Thymus (tissue), 11 donors: Measurements from ENCODE around the gene RBM15B. TPM values are rescaled to one million over a fixed set of nuclear protein-coding genes. Genes with fewer than 3 reads are reported as not detected.

ENCODE experiments used
- DNase-seq, 9 donors: peaks; one replicate each; pipeline ENCODE4 v3.0.0-alpha.2; 2013; ENCODE audit warnings: low spot score in 9 of 9, low read depth in 6 of 9, missing footprints in 1 of 9
- H3K27ac ChIP-seq, 2 donors: one replicate each; pipeline ENCODE4 v1.5.1; 2013; ENCODE audit warnings: control low read depth in 1 of 2, low read depth in 1 of 2, low read length in 1 of 2, mild to moderate bottlenecking in 1 of 2, moderate library complexity in 1 of 2
- H3K27me3 ChIP-seq, 2 donors: one replicate each; pipeline ENCODE4 v1.5.1; 2013; ENCODE audit warnings: low read length in 1 of 2; ENCODE audit not compliant: control insufficient read depth in 2 of 2, insufficient read depth in 1 of 2
- H3K36me3 ChIP-seq, 2 donors: one replicate each; pipeline ENCODE4 v1.5.1; 2013; ENCODE audit warnings: low read length in 1 of 2, mild to moderate bottlenecking in 1 of 2, moderate library complexity in 1 of 2; ENCODE audit not compliant: control insufficient read depth in 2 of 2, insufficient read depth in 2 of 2
- H3K4me1 ChIP-seq, 2 donors: one replicate each; pipeline ENCODE4 v1.5.1; 2013; ENCODE audit warnings: low read length in 2 of 2; ENCODE audit not compliant: control insufficient read depth in 2 of 2, insufficient read depth in 2 of 2
- H3K4me3 ChIP-seq, 2 donors: one replicate each; pipeline ENCODE4 v1.5.1; 2013; ENCODE audit warnings: low read length in 2 of 2, control low read depth in 1 of 2, mild to moderate bottlenecking in 1 of 2
- H3K9me3 ChIP-seq, 2 donors: one replicate each; pipeline ENCODE4 v1.5.1; 2013; ENCODE audit warnings: low read length in 1 of 2, mild to moderate bottlenecking in 1 of 2; ENCODE audit not compliant: control insufficient read depth in 2 of 2, insufficient read depth in 1 of 2
- WGBS: extraction: QIAGEN DNeasy Blood & Tissue Kit; methylation state at CpG from one replicate; pipeline ENCODE4 v1.1.7; 2013; 5-methylcytosine and 5-hydroxymethylcytosine counted together
- polyA plus RNA-seq: library from polyadenylated mRNA; stranded (reverse); fragments of 200-250 nt; gene quantifications from one replicate; pipeline ENCODE4 v1.2.3, GENCODE V29; 2013
- total RNA-seq: library from RNA; stranded (reverse); fragments of 120-200 nt; gene quantifications from one replicate; pipeline ENCODE4 v1.2.4, GENCODE V29; 2013
- donor health status: healthy.

The RBM15B gene
- total and polyA plus RNA-seq, 2 donors: 13.0 to 17.7 TPM

- no peaks in the 10 kb centered on the region for H3K27me3 ChIP-seq
- no peak overlapping the region for H3K27ac ChIP-seq
- peaks cover 40 to 63% of the 10 kb centered on the region in 2 donors for H3K4me1 ChIP-seq
- 95% methylated on average over 6 of the region's 6 CpGs for WGBS
- DNase-seq: no peak
- H3K4me3 ChIP-seq: no peak overlapping the region
- peaks cover 33 to 45% of the 10 kb centered on the region in 2 donors for H3K36me3 ChIP-seq
- peaks cover 2 to 16% of the 10 kb centered on the region in 2 donors for H3K9me3 ChIP-seq
These were observed 2.6 kb upstream of the RBM15B start for GRCh38 chr3:51388286-51389029.

- Histone ChIP-seq H3K27me3 (no peaks in the 10 kb centered on the region), H3K27ac (peak overlapping the region in 1 of 2 donors; percentile 4), H3K4me1 (peaks cover 41 to 63% of the 10 kb centered on the region in 2 donors), H3K4me3 (no peak overlapping the region), H3K36me3 (peaks cover 44 to 56% of the 10 kb centered on the region in 2 donors), H3K9me3 (peaks cover 2 to 16% of the 10 kb centered on the region in 2 donors)
- WGBS: 87% methylated on average over 6 of the region's 6 CpGs
- peak in 2 of 9 donors; percentile 62 to 64 for DNase-seq
These were observed 1.5 kb upstream of the RBM15B start for GRCh38 chr3:51389423-51390183.

- peaks cover 2 to 16% of the 10 kb centered on the region in 2 donors for H3K9me3 ChIP-seq
- peak overlapping the region; percentile 49 to 98 for H3K27ac ChIP-seq
- H3K27me3 ChIP-seq: no peaks in the 10 kb centered on the region
- H3K4me1 ChIP-seq: peaks cover 41 to 63% of the 10 kb centered on the region in 2 donors
- WGBS: 46% methylated on average over 29 of the region's 29 CpGs
- H3K36me3 ChIP-seq: peaks cover 53 to 65% of the 10 kb centered on the region in 2 donors
- peak overlapping the region; percentile 39 to 96 for H3K4me3 ChIP-seq
- no peak for DNase-seq
These were observed 625 bp upstream of the RBM15B start for GRCh38 chr3:51390246-51391074.

GRCh38 chr3:51391566-51392354 is 675 bp downstream of the RBM15B start:
- 16% methylated on average over 115 of the region's 115 CpGs for WGBS
- peak overlapping the region; percentile 72 to 96 for H3K4me3 ChIP-seq
- H3K27ac ChIP-seq: peak overlapping the region; percentile 85 to 98
- H3K36me3 ChIP-seq: peaks cover 66 to 77% of the 10 kb centered on the region in 2 donors
- no peaks in the 10 kb centered on the region for H3K27me3 ChIP-seq
- H3K4me1 ChIP-seq: peaks cover 29 to 50% of the 10 kb centered on the region in 2 donors
- peaks cover 2 to 16% of the 10 kb centered on the region in 2 donors for H3K9me3 ChIP-seq
- DNase-seq: peak in 2 of 9 donors; percentile 48 to 68

- Histone ChIP-seq H3K27me3 (no peaks in the 10 kb centered on the region), H3K36me3 (peaks cover 67 to 81% of the 10 kb centered on the region in 2 donors), H3K4me1 (peaks cover 27 to 45% of the 10 kb centered on the region in 2 donors), H3K4me3 (peak overlapping the region; percentile 72 to 96), H3K9me3 (peaks cover 2 to 16% of the 10 kb centered on the region in 2 donors), H3K27ac (no peak overlapping the region)
- 97% methylated on average over 42 of the region's 42 CpGs for WGBS
- no peak for DNase-seq
These were observed 1.5 kb downstream of the RBM15B start for GRCh38 chr3:51392355-51393133.

- 98% methylated on average over 17 of the region's 17 CpGs for WGBS
- Histone ChIP-seq H3K36me3 (peaks cover 64 to 76% of the 10 kb centered on the region in 2 donors), H3K27me3 (no peaks in the 10 kb centered on the region), H3K9me3 (peaks cover 2 to 16% of the 10 kb centered on the region in 2 donors), H3K4me1 (peaks cover 27 to 39% of the 10 kb centered on the region in 2 donors), H3K4me3 (no peak overlapping the region), H3K27ac (no peak overlapping the region)
- DNase-seq: no peak
These were observed 2.0 kb downstream of the RBM15B start for GRCh38 chr3:51393134-51393495.

- Histone ChIP-seq H3K27me3 (no peaks in the 10 kb centered on the region), H3K27ac (no peak overlapping the region), H3K4me1 (peaks cover 27 to 34% of the 10 kb centered on the region in 2 donors), H3K9me3 (peaks cover 2 to 16% of the 10 kb centered on the region in 2 donors), H3K4me3 (no peak overlapping the region), H3K36me3 (peaks cover 63 to 74% of the 10 kb centered on the region in 2 donors)
- no peak for DNase-seq
- WGBS: 97% methylated on average over 14 of the region's 14 CpGs
These were observed 2.5 kb downstream of the RBM15B start for GRCh38 chr3:51393564-51393963.

GRCh38 chr3:51394541-51394940 is 3.5 kb downstream of the RBM15B start:
- peaks cover 27 to 28% of the 10 kb centered on the region in 2 donors for H3K4me1 ChIP-seq
- WGBS: 97% methylated on average over 5 of the region's 5 CpGs
- DNase-seq: no peak

More at GRCh38 chr3:51394541-51394940, 3.5 kb downstream of the RBM15B start:
- H3K4me3 ChIP-seq: no peak overlapping the region
- no peaks in the 10 kb centered on the region for H3K27me3 ChIP-seq
- H3K9me3 ChIP-seq: peaks cover 2 to 16% of the 10 kb centered on the region in 2 donors
- H3K27ac ChIP-seq: no peak overlapping the region
- peaks cover 65 to 76% of the 10 kb centered on the region in 2 donors for H3K36me3 ChIP-seq
